Measurements from ENCODE around the gene TEX29.

The TEX29 gene

DNA sequence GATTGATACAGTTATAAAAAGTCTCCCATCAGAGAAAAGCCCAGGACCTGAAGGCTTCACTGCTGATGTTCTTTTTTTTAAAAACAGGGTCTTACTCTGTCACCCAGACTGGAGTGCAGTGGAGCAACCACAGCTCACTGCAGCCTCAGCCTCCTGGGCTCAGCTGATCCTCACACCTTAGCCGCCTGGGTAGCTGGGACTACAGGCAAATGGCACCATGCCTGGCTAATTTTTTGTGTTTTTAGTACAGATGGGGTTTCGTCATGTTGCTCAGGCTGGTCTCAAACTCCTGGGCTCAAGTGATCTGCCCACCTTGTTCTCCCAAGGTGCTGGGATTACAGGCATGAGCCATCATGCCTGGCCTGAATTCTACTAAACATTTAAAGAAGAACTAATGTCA is 33.1 kb downstream of the TEX29 start:
- TF ChIP-seq, protein P1, sequence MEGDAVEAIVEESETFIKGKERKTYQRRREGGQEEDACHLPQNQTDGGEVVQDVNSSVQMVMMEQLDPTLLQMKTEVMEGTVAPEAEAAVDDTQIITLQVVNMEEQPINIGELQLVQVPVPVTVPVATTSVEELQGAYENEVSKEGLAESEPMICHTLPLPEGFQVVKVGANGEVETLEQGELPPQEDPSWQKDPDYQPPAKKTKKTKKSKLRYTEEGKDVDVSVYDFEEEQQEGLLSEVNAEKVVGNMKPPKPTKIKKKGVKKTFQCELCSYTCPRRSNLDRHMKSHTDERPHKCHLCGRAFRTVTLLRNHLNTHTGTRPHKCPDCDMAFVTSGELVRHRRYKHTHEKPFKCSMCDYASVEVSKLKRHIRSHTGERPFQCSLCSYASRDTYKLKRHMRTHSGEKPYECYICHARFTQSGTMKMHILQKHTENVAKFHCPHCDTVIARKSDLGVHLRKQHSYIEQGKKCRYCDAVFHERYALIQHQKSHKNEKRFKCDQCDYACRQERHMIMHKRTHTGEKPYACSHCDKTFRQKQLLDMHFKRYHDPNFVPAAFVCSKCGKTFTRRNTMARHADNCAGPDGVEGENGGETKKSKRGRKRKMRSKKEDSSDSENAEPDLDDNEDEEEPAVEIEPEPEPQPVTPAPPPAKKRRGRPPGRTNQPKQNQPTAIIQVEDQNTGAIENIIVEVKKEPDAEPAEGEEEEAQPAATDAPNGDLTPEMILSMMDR (IDR thresholded peaks at IDR 0.05; ENCODE audit: low read depth, low read length): no peak
- H3K4me3 ChIP-seq (ENCODE audit: low read depth, low read length): no peak overlapping the region

DNA sequence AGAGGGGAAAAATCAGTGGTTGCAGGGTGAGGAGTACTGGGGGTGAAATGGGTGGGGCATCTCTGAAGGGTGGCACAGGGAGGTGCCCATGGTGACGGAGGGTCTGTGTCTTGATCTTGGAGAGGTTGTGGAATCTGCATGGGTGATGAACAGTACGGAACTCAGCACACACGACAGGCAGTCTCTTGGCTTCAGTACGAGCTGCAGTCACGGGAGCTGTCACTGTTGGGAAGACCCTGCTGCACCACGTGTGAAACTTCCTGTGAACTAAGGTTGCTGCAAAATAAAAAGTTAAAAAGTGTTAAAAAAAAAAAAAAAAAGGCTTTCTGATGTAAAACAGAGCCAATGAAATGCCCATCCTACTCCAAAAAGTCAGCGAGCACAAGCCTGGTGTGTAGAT is 34.3 kb downstream of the TEX29 start:
- TF ChIP-seq, protein P1 (IDR thresholded peaks at IDR 0.05; ENCODE audit: low read depth, low read length): no peak

GRCh38 chr13:111356795-111357194 is 36.4 kb downstream of the TEX29 start:
- TF ChIP-seq, protein P1 (IDR thresholded peaks at IDR 0.05; ENCODE audit: low read depth, low read length): no peak
- H3K4me3 ChIP-seq (ENCODE audit: low read depth, low read length): no peak overlapping the region

More for the DNA sequence above, 34.3 kb downstream of the TEX29 start:
- H3K4me3 ChIP-seq (ENCODE audit: low read depth, low read length): no peak overlapping the region

GRCh38 chr13:111359237-111359915 is 38.9 kb downstream of the TEX29 start:
- TF ChIP-seq, protein P1 (IDR thresholded peaks at IDR 0.05; ENCODE audit: low read depth, low read length): no peak
- H3K4me3 ChIP-seq (ENCODE audit: low read depth, low read length): no peak overlapping the region

- TF ChIP-seq, protein P1 (IDR thresholded peaks at IDR 0.05; ENCODE audit: low read depth, low read length): no peak
- no peak overlapping the region for H3K4me3 ChIP-seq (ENCODE audit: low read depth, low read length)
Observed at GRCh38 chr13:111359930-111360329, 39.5 kb downstream of the TEX29 start.

- H3K4me3 ChIP-seq (ENCODE audit: low read depth, low read length): no peak overlapping the region
- TF ChIP-seq, protein P1 (IDR thresholded peaks at IDR 0.05; ENCODE audit: low read depth, low read length): no peak
Observed at GRCh38 chr13:111360452-111360851, 40.0 kb downstream of the TEX29 start.

- TF ChIP-seq, protein P1 (IDR thresholded peaks at IDR 0.05; ENCODE audit: low read depth, low read length): no peak
Observed at GRCh38 chr13:111361046-111361872, 40.8 kb downstream of the TEX29 start.

More at GRCh38 chr13:111361046-111361872, 40.8 kb downstream of the TEX29 start:
- H3K4me3 ChIP-seq (ENCODE audit: low read depth, low read length): no peak overlapping the region
